DMS53 treated with DMSO at 0.1 percent for 48 hours (cell line): ENCODE data around the gene IL11.

Experiments used
- DNase-seq: peaks from one replicate; lab custom pipeline; 2025; ENCODE audit not compliant: unreplicated experiment; lab: John Stamatoyannopoulos, UW

IL11 gene

GRCh38 chr19:55353803-55354697 is 16.2 kb downstream of the IL11 start:
- DNase-seq: no peak

DNA sequence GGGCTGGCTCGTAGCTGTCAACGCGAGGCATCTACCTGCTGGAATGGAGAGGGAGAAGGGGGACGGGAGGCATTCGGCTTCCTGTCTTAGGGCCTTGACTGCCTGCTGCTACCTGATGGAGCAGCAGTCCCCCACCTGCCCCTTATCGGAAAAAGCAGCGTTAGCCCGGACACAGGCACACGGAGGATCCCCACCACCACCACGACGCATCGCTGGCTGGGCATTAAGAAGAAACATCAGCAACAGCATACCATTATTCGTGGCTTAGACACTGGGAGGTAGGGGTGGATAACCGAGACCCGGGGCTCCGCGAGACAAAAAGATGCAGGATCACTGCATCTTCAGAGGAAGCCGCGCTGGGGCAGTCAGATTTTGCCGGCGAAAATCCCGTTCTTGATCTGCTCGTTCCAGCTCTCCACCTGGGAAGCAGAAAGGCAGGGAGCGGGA is 16.9 kb downstream of the IL11 start:
- no peak for DNase-seq

DNA sequence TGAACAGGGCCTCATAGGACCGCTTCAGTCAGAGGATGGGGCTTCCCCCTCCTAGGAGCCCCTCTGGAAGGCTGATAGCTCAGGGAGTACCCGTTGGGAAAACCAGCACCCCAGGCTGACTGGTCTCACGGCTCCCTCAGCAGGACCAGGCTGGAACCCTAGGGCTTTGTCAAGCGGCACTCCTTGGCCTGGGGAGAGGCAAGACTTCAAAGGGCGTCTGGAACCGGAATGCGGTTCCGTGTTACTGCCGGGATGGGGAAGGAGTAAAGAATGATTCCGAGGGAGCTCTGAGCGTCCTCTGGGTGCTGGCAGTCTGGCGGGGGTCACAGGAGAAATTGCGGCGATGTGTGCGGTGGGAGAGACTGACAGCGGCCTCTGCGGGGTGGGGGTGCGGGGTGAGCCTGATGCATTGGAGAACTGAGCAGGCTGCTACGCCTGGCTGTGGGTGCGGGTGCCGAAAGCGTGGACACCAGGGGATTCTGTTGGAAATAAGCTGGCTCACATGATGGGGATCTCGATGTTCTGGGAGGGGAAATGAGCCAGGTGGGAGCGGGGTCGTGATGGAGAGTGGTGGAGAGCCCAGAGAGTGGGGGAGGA is 17.6 kb downstream of the IL11 start:
- no peak for DNase-seq

- no peak for DNase-seq
Observed at GRCh38 chr19:55352040-55352439, 18.2 kb downstream of the IL11 start.

DNA sequence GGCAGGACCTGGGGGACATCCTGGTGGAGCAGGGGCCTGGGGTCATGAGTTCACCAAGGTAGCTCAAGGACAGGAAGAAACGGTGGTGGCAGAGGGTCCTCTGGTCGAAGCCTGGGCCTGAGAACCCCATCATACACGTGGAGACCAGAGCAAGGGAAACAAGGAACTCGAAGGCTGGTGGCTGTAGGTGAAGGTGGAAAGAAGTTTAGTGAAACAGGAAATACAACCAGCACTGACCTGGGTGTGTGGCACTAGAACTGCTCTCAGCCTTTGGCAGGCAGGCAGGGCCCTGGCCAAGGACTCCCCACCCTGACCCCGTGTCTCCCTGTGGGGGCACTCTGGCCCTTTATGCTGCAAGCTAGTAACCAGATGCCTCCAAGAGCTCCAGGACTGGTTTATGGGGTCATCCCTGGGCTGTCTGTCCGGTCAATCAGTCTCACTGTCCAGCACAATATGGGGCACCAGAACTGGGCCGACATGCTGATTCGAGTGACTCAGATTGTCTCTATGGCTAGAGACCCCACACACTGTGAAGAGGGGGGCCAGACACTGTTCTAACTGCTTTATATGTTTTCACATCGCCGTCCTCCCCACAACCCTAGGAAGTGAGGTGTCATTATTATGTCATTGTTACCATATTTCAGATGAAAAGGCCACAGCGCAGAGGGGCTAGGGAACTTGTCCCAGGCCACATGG is 19.5 kb downstream of the IL11 start:
- no peak for DNase-seq

DNA sequence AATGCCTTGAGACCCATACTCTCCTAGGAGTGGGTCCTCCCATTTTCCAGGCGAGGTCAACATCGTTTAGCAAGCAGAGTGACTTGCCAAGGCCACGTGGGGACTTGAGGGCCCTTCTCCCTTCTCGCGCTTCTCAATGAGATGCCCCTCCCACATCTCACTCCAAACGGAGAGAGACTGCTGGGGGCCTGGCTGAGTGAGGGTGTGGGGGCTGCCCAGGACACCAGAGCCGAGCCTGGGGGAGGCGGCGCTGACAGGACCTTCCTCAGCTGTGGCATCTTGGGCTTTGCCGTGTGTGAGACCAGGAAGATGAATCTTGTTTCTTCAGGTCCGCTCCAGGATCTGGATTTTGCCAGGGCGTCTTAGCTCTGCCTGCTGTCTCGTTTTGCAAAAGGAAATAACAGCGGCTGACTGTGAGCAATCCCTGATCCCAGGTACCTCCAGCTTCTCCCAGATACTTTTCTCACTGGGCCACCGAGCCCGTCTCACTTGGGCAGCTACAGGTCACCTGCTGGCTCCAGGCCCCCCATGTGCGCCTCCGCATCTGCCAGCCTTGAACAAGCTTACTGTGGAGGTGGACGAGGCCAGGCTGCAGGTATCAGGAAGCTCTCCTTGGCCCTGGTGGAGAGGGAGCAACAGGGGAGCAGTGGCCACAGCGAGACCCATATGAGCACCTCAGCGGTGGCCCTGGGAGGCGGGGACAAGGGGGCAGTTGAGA is 21.8 kb downstream of the IL11 start:
- DNase-seq: no peak

- no peak for DNase-seq
Observed at GRCh38 chr19:55347442-55348009, 22.7 kb downstream of the IL11 start.

- DNase-seq: no peak
Observed at GRCh38 chr19:55346725-55347441, 23.4 kb downstream of the IL11 start.

DNA sequence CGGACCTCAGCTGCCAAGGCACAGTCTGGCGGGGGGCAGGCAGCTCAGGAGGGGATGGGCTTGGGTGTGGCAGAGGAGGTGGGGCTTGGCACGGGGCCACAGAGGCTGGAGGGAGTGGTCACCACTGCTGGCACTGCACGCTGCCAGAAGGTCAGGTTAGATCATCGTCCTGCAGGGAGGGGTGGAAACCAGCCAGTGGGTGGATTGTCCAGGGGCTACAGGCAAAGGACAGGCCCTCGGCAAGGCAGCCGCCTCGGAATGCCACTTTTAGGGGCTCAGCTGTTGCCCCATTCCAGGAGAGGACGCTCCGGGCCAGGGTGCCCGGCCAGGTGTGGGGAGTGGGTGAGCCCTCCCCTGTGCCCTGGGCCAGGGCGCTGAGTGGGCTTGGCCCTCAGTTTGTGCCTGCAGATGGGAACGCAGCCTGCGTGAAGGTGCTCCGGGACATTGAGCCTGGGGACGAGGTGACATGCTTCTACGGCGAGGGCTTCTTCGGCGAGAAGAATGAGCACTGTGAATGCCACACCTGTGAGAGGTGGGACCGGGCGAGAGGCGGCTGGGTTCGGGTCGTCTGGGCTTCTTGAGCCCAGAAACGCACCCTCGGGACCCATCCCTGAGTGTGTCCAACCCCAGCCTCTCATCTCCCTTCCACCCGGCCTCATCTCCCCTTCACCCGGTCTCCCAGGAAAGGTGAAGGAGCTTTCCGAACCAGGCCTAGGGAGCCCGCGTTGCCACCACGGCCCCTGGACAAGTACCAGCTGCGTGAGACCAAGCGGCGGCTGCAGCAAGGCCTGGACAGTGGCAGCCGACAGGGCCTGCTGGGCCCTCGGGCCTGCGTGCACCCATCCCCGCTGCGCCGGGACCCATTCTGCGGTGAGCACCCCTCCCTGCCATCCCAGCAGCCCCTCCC is 24.2 kb downstream of the IL11 start:
- no peak for DNase-seq

DNA sequence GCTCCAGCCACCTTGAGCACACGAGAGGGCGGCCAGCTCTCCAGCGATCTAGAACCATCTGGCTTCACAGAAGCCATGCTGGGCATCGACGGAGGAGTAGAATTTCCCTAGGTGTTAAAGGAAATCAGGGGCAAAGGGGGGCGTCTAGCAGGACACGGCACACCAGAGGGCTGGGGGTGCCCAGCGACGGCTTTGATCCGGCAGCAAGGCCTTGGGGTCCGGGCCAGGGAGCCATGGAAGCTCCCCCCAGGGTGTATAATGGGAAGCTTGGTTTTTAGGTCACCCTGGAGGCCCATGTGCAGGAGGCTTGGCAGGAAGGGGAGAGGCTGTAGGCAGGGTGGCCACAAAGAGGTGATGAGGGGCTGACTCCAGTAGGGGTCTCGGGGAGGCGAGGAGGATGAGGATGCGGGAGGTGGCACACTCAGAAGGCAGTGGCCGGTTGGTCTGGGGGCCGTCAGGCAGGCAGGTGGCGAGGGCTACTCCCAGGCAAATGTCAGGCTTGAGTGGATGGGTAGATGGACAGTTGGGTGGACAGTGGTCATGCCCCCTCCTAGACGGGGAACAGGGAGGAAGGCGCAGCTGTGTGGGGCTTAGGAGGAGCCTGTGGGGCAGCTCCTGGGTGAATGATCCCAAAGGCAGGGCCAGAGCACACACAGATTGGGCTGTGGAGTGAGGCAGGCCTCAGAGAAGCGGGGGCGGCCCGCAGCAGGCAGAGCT is 25.0 kb downstream of the IL11 start:
- no peak for DNase-seq

DNA sequence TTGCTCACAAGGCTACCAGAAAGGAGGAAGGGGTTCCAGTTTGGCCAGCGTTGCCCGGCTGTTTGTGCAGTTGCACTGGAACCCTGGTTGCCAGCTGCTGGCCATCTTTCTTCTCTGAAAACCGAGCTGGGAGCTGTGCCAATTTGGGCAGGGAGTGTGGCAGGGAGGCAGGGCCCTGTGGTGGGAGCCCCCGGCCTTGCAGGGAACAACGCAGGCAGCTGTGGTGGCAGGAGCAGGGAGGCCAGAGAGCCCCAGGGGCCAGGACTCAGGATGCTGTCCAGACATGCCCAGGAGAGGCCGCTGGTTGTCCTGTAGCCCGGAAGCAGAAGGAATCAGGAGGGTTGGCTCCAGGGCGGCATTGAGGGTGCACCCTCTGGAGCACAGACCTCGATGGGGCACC is 25.8 kb downstream of the IL11 start:
- no peak for DNase-seq

- DNase-seq: no peak
Observed at GRCh38 chr19:55341595-55342531, 28.4 kb downstream of the IL11 start.

DNA sequence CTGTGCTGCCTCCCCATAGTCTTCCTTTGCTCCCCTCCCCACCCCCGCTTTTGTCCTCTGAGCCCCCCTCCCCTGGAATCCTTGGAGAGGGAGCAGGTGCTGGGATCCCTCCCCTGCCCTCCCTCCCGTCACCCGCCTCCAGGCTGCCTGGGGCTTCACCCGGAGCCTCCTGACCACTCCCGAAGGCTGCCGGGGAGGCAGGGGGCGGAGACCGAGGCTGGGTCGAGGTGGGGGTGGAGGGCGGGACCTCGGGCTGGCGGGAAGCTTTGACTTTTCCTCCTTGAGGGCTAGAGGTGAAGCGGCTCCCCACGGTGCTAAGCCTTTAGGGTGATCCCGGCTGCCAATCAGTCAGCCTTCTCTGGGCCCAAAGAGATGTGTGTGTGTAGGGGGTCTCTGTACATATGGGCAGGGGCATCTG is 29.1 kb downstream of the IL11 start:
- peak; percentile 40 for DNase-seq

- peak; percentile 31 for DNase-seq
Observed at GRCh38 chr19:55340784-55341147, 29.5 kb downstream of the IL11 start.

DNA sequence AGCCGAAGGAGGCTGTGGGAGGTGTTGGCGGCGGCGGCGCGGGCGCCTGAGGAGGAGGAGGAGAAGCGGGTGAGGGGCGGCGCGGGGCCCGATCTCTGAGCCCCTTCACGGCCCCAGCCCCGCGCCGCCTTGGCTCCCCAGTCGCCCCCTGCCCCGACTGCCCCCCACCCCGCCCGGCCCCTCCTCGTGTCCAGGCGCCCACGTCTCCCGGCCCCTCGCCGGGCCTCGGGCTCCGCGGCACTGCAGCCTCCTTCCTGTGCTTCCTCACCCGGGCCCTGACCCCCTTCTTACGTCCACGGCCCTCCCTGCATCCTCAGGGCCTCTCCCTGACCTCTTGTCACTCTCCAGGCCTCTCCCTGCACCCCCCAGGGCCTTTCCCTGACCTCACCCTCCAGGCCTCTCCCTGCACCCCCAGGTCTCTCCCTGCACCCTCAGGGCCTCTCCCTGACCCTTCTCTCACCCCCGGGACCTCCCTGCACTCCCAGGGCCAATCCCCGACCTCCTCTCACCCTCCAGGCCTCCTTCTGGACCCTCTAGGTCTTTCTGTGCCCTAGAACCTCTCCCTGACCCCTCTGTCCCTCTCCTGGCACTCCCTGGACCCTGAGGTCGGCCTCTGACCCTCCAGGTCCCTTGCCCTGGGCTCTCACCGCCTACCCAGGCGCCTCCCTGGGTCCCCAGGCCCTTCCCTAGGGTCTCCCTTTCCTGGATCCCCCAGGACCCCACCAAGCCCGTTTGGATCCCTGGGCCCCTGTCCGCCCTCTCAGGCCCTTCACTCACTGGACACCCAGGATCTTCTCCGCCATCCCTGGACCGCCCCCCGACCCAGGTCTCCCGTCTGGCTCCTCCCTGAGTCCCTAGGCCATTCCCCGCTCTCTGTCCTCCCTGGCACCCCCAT is 30.1 kb downstream of the IL11 start:
- DNase-seq: no peak

DNA sequence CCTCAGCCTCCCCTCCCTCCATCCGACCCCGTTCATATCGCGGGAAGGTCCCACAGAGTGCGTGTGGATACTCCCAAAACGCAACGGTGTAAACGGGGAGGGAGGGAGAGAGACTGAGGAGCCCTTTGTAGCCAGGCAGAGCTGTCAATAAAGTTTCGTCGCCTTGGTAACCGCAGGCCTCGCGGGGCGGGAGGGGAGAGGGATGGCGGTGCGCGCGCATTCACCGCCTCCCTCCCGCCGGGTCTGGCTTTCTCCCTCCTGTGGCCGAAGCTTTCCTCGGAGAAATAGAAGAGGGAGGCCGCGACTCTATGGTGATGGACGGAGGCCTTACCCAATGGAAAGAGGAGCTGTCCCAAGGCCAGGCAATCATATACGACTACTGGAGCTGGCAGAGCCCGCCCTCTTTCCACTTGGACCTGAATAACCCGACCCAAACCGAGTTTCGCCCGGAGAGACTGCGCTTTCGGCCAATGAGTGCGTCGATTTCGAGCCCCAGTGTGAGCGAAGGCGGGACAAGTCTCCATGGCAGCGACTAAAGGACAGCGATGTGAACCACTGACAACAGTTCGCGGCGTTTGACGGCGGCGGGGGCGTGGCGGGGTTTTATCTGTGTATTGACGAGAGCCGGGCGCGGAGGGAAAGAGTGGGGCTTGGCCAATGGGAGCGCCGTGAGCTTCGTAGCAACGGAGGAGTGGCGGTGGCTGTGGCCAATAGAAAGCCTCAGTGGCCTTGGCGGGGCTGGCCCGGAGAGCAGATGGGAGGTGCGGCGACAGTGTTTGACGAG is 31.0 kb downstream of the IL11 start, which contains the start of gene KMT5C:
TSS of gene KMT5C (plus strand) at position 772 of the 784 bp plus-strand sequence. CDS start 2,061 bp downstream, outside the sequence.
- DNase-seq: peak; percentile 100
